Loucy (cell line): Measurements from ENCODE around the gene TCEA3.

ENCODE experiments used
- H2AFZ ChIP-seq: fragments of 200-600 bp; sonication (generic); 2 replicates; pipeline ENCODE4 v1.6.0; 2016; ENCODE audit warnings: antibody characterized with exemption, mild to moderate bottlenecking, low read length, moderate library complexity
- H3F3A ChIP-seq: fragments of 200-600 bp; 2 replicates; pipeline ENCODE4 v1.6.0; 2016; ENCODE audit warnings: antibody characterized with exemption, low read depth, mild to moderate bottlenecking
- H3K27me3 ChIP-seq: fragments of 200-600 bp; sonication (generic); 2 replicates; pipeline ENCODE4 v1.6.1; 2014; ENCODE audit warnings: low read length, mild to moderate bottlenecking; ENCODE audit not compliant: insufficient read depth, poor library complexity, severe bottlenecking
- H3K36me3 ChIP-seq: fragments of 200-600 bp; sonication (generic); 2 replicates; pipeline ENCODE4 v1.6.1; 2016; ENCODE audit warnings: low read length; ENCODE audit not compliant: insufficient read depth
- H3K4me1 ChIP-seq: fragments of 200-600 bp; sonication (generic); 2 replicates; pipeline ENCODE4 v1.5.1; 2014; ENCODE audit warnings: low read length, mild to moderate bottlenecking; ENCODE audit not compliant: insufficient read depth, poor library complexity, severe bottlenecking
- H3K4me2 ChIP-seq: fragments of 200-600 bp; sonication (generic); 2 replicates; pipeline ENCODE4 v1.6.0; 2014; ENCODE audit warnings: antibody characterized with exemption, low read length, low read depth, mild to moderate bottlenecking; ENCODE audit not compliant: poor library complexity, severe bottlenecking
- H3K4me3 ChIP-seq: fragments of 200-600 bp; sonication (generic); 2 replicates; pipeline ENCODE4 v1.5.1; 2014; ENCODE audit warnings: low read length, mild to moderate bottlenecking, mixed read lengths; ENCODE audit not compliant: poor library complexity, severe bottlenecking
- H3K79me2 ChIP-seq: fragments of 200-600 bp; sonication (generic); 2 replicates; pipeline ENCODE4 v1.6.1; 2014; ENCODE audit warnings: low read length; ENCODE audit not compliant: insufficient read depth
- H3K9ac ChIP-seq: fragments of 200-600 bp; sonication (generic); 2 replicates; pipeline ENCODE4 v1.6.0; 2014; ENCODE audit warnings: mild to moderate bottlenecking, low read depth, low read length, moderate library complexity; ENCODE audit not compliant: poor library complexity, severe bottlenecking
- H3K9me2 ChIP-seq: fragments of 200-600 bp; sonication (generic); replicated peaks from 2 replicates; pipeline ENCODE4 v1.6.1; 2016; ENCODE audit warnings: low read depth, low read length, mixed read lengths
- H3K9me3 ChIP-seq: fragments of 200-600 bp; sonication (generic); 2 replicates; pipeline ENCODE4 v1.6.1; 2014; ENCODE audit warnings: mild to moderate bottlenecking, antibody characterized with exemption, low read length, low read depth; ENCODE audit not compliant: insufficient read depth
- H4K20me1 ChIP-seq: fragments of 200-600 bp; sonication (generic); 2 replicates; pipeline ENCODE4 v1.6.0; 2014; ENCODE audit warnings: antibody characterized with exemption, low read length, mild to moderate bottlenecking; ENCODE audit not compliant: insufficient read depth, poor library complexity, severe bottlenecking
- CTCF ChIP-seq: fragments of 200-600 bp; sonication (generic); conservative IDR thresholded peaks from 2 replicates; pipeline ENCODE4 v1.5.1; 2014; ENCODE audit warnings: mild to moderate bottlenecking, antibody characterized with exemption, low read length
- EZH2phosphoT487 ChIP-seq: fragments of 200-600 bp; IDR thresholded peaks from 2 replicates; pipeline ENCODE4 v1.6.1; 2018; ENCODE audit warnings: antibody characterized with exemption, mild to moderate bottlenecking, moderate library complexity, borderline replicate concordance

The TCEA3 gene

GRCh38 chr1:23345920-23346319, 78.6 kb downstream of the TCEA3 start:
- Histone ChIP-seq H3K9me3 (no peaks in the 10 kb centered on the region), H3K36me3 (no peaks in the 10 kb centered on the region), H3K79me2 (peaks cover 32% of the 10 kb centered on the region), H3K9me2 (no peaks in the 10 kb centered on the region), H3F3A (no peaks in the 10 kb centered on the region), H3K4me1 (peaks cover 16% of the 10 kb centered on the region), H3K9ac (no peak overlapping the region), H3K27me3 (peaks cover 8% of the 10 kb centered on the region), H3K4me2 (no peak overlapping the region), H2AFZ (no peak overlapping the region), H4K20me1 (peaks cover 29% of the 10 kb centered on the region), H3K4me3 (no peak overlapping the region)
- no peak for TF ChIP-seq EZH2phosphoT487
- TF ChIP-seq CTCF, result no peak

GRCh38 chr1:23344987-23345472, 79.5 kb downstream of the TCEA3 start:
- H3K4me3 ChIP-seq, result peak overlapping the region; percentile 80
- H2AFZ ChIP-seq, result peak overlapping the region; percentile 83
- no peaks in the 10 kb centered on the region for H3K9me2 ChIP-seq
- TF ChIP-seq CTCF, result no peak
- TF ChIP-seq EZH2phosphoT487, result no peak
- H3K4me1 ChIP-seq, result peaks cover 25% of the 10 kb centered on the region
- peak overlapping the region; percentile 97 for H3K9ac ChIP-seq
- peaks cover 41% of the 10 kb centered on the region for H3K79me2 ChIP-seq
- no peaks in the 10 kb centered on the region for H3K36me3 ChIP-seq
- H3F3A ChIP-seq, result no peaks in the 10 kb centered on the region
- H3K27me3 ChIP-seq, result peaks cover 8% of the 10 kb centered on the region
- peaks cover 38% of the 10 kb centered on the region for H4K20me1 ChIP-seq
- peak overlapping the region; percentile 91 for H3K4me2 ChIP-seq
- no peaks in the 10 kb centered on the region for H3K9me3 ChIP-seq

- H3K27me3 ChIP-seq, result peaks cover 8% of the 10 kb centered on the region
- TF ChIP-seq EZH2phosphoT487 (no peak), CTCF (no peak)
- H3K79me2 ChIP-seq, result peaks cover 47% of the 10 kb centered on the region
- no peaks in the 10 kb centered on the region for H3K9me3 ChIP-seq
- peak within 1 kb of the TSS; percentile 97 for H3K9ac ChIP-seq
- H3F3A ChIP-seq, result no peaks in the 10 kb centered on the region
- peaks cover 44% of the 10 kb centered on the region for H4K20me1 ChIP-seq
- no peaks in the 10 kb centered on the region for H3K36me3 ChIP-seq
- peak within 1 kb of the TSS; percentile 91 for H3K4me2 ChIP-seq
- H3K9me2 ChIP-seq, result no peaks in the 10 kb centered on the region
- H2AFZ ChIP-seq, result peak within 1 kb of the TSS; percentile 83
- peak within 1 kb of the TSS; percentile 80 for H3K4me3 ChIP-seq
- H3K4me1 ChIP-seq, result peaks cover 30% of the 10 kb centered on the region
These were observed 80.2 kb downstream of the TCEA3 start, which contains the start of gene HNRNPR for GRCh38 chr1:23344111-23344986. HNRNPR (minus strand) TSS chr1:23344284; CDS start chr1:23341008, 3,276 bp downstream.
